Common myeloid progenitor, CD34-positive (primary cell): ENCODE data around the gene ANKDD1B. TPM values are rescaled to one million over a fixed set of nuclear protein-coding genes. Genes with fewer than 3 reads are reported as not detected.
"Not testable (repeated sequence)": the region's sequence is repeated elsewhere in the genome, so short reads cannot be mapped to it uniquely, and the experiment has no call there.

Source experiments
- CTCF ChIA-PET: fragments of 350-600 bp; sonication (Branson Sonifier 250); formaldehyde crosslinking; loops from one replicate; lab custom pipeline; 2021; ENCODE audit warnings: antibody characterized with exemption; lab: Charles Lee
- POLR2A ChIA-PET: fragments of 350-600 bp; sonication (Branson Sonifier 250); formaldehyde crosslinking; loops from one replicate; lab custom pipeline; 2021; ENCODE audit warnings: antibody characterized with exemption; lab: Charles Lee
- DNase-seq, 3 donors: peaks; one replicate each; pipeline versions ENCODE4 v3.0.0 to v3.0.0-alpha.2; 2013
- H3K27ac ChIP-seq, 2 experiments: 1 replicate in 1 of 2; 2 replicates in 1 of 2; pipeline ENCODE4 v1.7.0; 2013; ENCODE audit warnings: inconsistent platforms in 2 of 2, low read length in 2 of 2, mild to moderate bottlenecking in 2 of 2, low read depth in 1 of 2, moderate library complexity in 1 of 2; ENCODE audit not compliant: severe bottlenecking in 2 of 2, insufficient read depth in 1 of 2, poor library complexity in 1 of 2
- H3K27me3 ChIP-seq, 5 experiments: replicated peaks in 2 of 5; 1 replicate in 3 of 5; 2 replicates in 2 of 5; pipeline versions ENCODE4 v1.6.1 to v1.7.0; 2013; ENCODE audit warnings: low read length in 4 of 5, mild to moderate bottlenecking in 2 of 5, moderate library complexity in 2 of 5, inconsistent platforms in 1 of 5; ENCODE audit not compliant: insufficient read depth in 5 of 5, control insufficient read depth in 4 of 5
- H3K36me3 ChIP-seq, 4 experiments: 1 replicate in 2 of 4; 2 replicates in 2 of 4; pipeline versions ENCODE4 v1.6.1 to v1.7.0; 2013; ENCODE audit warnings: low read length in 3 of 4, control low read depth in 1 of 4, mild to moderate bottlenecking in 1 of 4; ENCODE audit not compliant: control insufficient read depth in 4 of 4, insufficient read depth in 4 of 4
- H3K4me1 ChIP-seq, 4 experiments: 1 replicate in 3 of 4; 2 replicates in 1 of 4; pipeline versions ENCODE4 v1.6.1 to v1.7.1; 2013; ENCODE audit warnings: low read length in 3 of 4, mild to moderate bottlenecking in 3 of 4, control low read depth in 1 of 4, inconsistent platforms in 1 of 4, moderate library complexity in 1 of 4; ENCODE audit not compliant: control insufficient read depth in 4 of 4, insufficient read depth in 4 of 4; ENCODE audit errors: control extremely low read depth in 1 of 4
- H3K4me3 ChIP-seq, 7 experiments: 1 replicate in 4 of 7; 2 replicates in 3 of 7; pipeline versions ENCODE4 v1.5.1 to v1.7.0; 2013; ENCODE audit warnings: mild to moderate bottlenecking in 7 of 7, low read length in 6 of 7, moderate library complexity in 6 of 7, inconsistent platforms in 2 of 7, low read depth in 2 of 7, control low read depth in 1 of 7; ENCODE audit not compliant: insufficient read depth in 4 of 7, control insufficient read depth in 1 of 7; ENCODE audit errors: extremely low read depth in 1 of 7
- H3K9me3 ChIP-seq, 5 experiments: 1 replicate in 4 of 5; 2 replicates in 1 of 5; pipeline versions ENCODE4 v1.6.1 to v1.7.1; 2013; ENCODE audit warnings: low read length in 4 of 5, mild to moderate bottlenecking in 2 of 5, inconsistent platforms in 1 of 5, low read depth in 1 of 5, moderate library complexity in 1 of 5; ENCODE audit not compliant: control insufficient read depth in 4 of 5, insufficient read depth in 2 of 5; ENCODE audit errors: control extremely low read depth in 1 of 5
- WGBS: methylation state at CpG from one replicate; pipeline ENCODE4 v1.1.5; 2013; ENCODE audit not compliant: insufficient coverage; 5-methylcytosine and 5-hydroxymethylcytosine counted together
- polyA plus RNA-seq: library from polyadenylated mRNA; unstranded; fragments of 120-200 nt; gene quantifications from one replicate; pipeline ENCODE4 v1.2.1, GENCODE V29; 2013

ANKDD1B gene
- 0.79 TPM for polyA plus RNA-seq

DNA sequence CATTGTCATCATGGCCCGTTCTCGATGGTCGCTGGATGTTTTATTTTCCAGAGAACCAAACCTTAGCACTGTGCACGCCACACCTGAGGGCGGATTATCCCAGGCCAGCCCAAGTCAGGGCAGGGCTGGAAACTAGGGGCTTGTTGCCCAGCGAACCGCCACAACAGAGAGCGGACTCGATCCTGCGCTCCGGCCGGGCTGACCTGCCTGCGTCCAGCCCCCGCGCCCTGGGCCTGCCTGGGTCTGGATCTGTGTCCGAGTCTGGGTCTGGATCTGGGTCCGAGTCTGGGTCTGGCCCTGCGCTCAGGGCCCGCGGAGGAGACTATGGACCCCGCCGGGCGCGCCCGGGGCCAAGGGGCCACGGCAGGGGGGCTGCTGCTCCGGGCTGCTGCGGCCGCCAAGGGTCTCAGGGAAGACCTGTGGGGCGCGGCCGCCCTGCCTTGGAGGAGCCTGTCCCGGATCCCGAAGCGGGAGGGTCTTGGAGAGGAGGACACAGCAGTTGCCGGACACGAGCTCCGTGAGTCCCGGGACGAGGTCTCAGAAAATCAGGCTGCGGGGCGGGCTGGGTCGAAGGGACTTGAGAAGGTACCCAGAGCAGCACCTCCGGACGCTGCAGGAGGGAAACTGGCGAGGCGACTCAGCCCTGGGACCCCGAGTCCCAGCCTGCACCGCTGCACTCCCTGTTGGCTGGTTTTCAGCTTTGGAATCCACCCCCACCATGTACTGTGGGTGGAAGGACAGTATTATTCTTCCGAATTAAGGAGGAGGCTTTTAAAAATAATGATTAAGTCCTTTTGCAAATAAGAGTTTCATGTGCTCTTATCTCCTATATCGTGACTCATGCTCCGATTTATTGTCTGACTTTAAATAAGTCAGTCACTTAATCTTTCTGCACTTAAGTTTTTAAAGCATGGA, at the start of gene ANKDD1B:
Gene ANKDD1B, plus strand, starts transcription at position 143 of the 915 bp plus-strand sequence. Its CDS starts 182 bp downstream, at position 325.
- under 1% methylated on average over 44 of the region's 52 CpGs for WGBS
- CTCF ChIA-PET = no interaction called here

GRCh38 chr5:75565991-75566709, 45.1 kb upstream of the ANKDD1B start:
- 96% methylated on average over 15 of the region's 15 CpGs for WGBS
- POLR2A ChIA-PET, H3K9me3 ChIP-seq, DNase-seq, H3K27me3 ChIP-seq, H3K4me3 ChIP-seq: not testable (repeated sequence)
- Histone ChIP-seq H3K36me3 (peaks cover 0 to 12% (median 4%) of the 10 kb centered on the region in 4 experiments), H3K4me1 (peaks cover 11 to 31% (median 20%) of the 10 kb centered on the region in 4 experiments), H3K27ac (peak overlapping the region in 1 of 2 experiments; percentile 82)
- CTCF ChIA-PET = interaction anchor here (1.3 to 2.5 kb wide), 2 partner anchors 9 to 115 kb away, joined by 4 to 7 read pairs; no protein-coding TSS in a partner anchor

More for the DNA sequence above, at the start of gene ANKDD1B:
- peaks cover 3 to 14% (median 10%) of the 10 kb centered on the region in 4 experiments for H3K4me1 ChIP-seq
- no peaks in the 10 kb centered on the region for H3K36me3 ChIP-seq
- peak within 1 kb of the TSS in 6 of 7 experiments; percentile 46 to 76 (median 65) for H3K4me3 ChIP-seq
- H3K27me3 ChIP-seq = peaks cover 0 to 26% (median 13%) of the 10 kb centered on the region in 5 experiments
- peak in 2 of 3 donors; percentile 29 to 58 for DNase-seq
- POLR2A ChIA-PET = interaction anchor here (0.6 kb wide), 1 partner anchor 74 kb away, joined by 3 read pairs; no protein-coding TSS in a partner anchor
- H3K9me3 ChIP-seq = no peaks in the 10 kb centered on the region
- H3K27ac ChIP-seq = no peak within 1 kb of the TSS

DNA sequence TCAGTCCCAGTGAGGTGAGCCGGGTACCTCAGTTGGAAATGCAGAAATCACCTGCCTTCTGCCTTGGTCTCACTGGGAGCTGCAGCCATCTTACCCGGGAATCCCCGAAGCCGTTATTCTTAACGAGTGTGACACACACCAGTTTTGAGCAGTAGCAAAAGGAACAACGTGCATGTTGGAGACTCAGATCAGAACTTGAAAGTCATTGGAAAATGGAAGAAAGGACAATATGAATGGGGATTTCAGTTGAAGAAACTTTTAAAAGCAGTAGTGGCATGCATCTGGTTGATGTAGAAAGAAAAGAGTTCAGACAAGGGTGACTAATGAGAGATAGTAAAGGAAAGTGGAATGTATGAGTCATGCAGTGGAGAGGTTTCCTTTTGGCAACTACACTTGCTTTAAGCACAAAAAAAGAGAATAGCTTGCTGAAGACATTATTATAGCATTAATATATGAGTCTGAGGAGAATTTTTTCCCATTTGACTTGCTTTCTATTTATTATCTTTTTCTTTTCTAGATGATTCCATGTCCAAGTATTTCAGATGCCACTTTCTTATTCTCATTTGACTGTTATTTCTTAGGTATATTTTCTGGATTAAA, 44.4 kb upstream of the ANKDD1B start:
- Histone ChIP-seq H3K27ac (peak overlapping the region in 1 of 2 experiments; percentile 82), H3K4me1 (peaks cover 11 to 37% (median 25%) of the 10 kb centered on the region in 4 experiments), H3K4me3 (peak overlapping the region in 2 of 7 experiments; percentile 46 to 55), H3K27me3 (no peaks in the 10 kb centered on the region), H3K9me3 (peaks cover 0 to 7% (median 2%) of the 10 kb centered on the region in 5 experiments), H3K36me3 (peaks cover 0 to 15% (median 4%) of the 10 kb centered on the region in 4 experiments)
- WGBS = 85% methylated on average over 6 of the region's 6 CpGs
- DNase-seq = peak; percentile 83 to 96 (median 94)
- ChIA-PET POLR2A (no interaction called here), CTCF (interaction anchor here (1.3 to 2.5 kb wide), 2 partner anchors 10 to 114 kb away, joined by 4 to 7 read pairs; no protein-coding TSS in a partner anchor)

DNA sequence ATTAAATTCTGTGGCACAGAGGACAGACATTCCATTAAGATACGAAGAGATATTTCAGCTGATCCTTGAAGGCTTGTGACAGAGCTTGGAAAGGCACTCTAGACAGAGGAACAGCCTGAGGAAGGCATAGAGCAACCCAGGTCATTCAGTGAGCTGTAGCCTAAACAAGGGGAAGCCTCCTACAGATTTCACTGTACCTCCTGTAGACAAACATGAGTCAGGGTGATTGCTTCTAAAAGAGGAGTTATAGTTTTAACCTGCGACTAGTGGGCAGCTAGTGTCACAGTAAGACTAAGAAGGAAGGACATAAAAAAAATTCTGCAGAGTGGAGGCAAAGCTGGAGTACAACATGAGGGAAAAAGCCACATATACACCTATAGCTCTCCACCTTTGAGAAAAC, 43.5 kb upstream of the ANKDD1B start:
- Histone ChIP-seq H3K4me3 (peak overlapping the region in 2 of 7 experiments; percentile 14 to 46), H3K27me3 (no peaks in the 10 kb centered on the region), H3K36me3 (peaks cover 0 to 15% (median 4%) of the 10 kb centered on the region in 4 experiments), H3K9me3 (peaks cover 0 to 7% (median 2%) of the 10 kb centered on the region in 5 experiments), H3K27ac (peak overlapping the region; percentile 26 to 82), H3K4me1 (peaks cover 11 to 38% (median 25%) of the 10 kb centered on the region in 4 experiments)
- CTCF ChIA-PET = interaction anchor here (0.8 to 2.5 kb wide), 3 partner anchors 17 to 113 kb away, joined by 3 to 7 read pairs (median 3); no protein-coding TSS in a partner anchor
- DNase-seq = peak in 2 of 3 donors; percentile 46 to 64
- 64% methylated on average over 2 of the region's 2 CpGs for WGBS
- POLR2A ChIA-PET = no interaction called here

DNA sequence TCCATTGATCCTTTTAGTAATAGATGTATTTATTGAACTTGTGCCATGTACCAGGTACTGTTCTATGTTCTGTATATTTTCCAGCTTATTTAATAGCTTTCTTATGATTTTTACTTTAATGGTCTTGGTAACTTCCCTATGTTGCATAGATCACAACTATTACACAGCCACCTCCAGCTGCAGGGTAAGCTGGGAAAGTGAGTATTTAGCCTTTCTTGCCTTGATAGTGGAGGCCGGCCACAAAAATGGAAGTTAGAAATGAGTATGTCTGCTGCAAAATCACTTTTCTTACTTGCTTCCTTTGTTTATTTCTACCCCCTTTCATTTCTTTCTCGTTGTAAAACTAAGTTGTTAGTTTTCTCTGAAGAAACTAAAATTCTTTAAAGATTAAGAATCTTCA, 43.1 kb upstream of the ANKDD1B start:
- ChIA-PET CTCF (interaction anchor here (0.8 to 2.5 kb wide), 3 partner anchors 16 to 113 kb away, joined by 3 to 7 read pairs (median 3); no protein-coding TSS in a partner anchor), POLR2A (no interaction called here)
- Histone ChIP-seq H3K9me3 (peaks cover 0 to 7% (median 0%) of the 10 kb centered on the region in 5 experiments), H3K27ac (peak overlapping the region in 1 of 2 experiments; percentile 82), H3K4me1 (peaks cover 11 to 38% (median 25%) of the 10 kb centered on the region in 4 experiments), H3K36me3 (peaks cover 0 to 15% (median 3%) of the 10 kb centered on the region in 4 experiments), H3K27me3 (no peaks in the 10 kb centered on the region), H3K4me3 (peak overlapping the region in 1 of 7 experiments; percentile 10)
- peak in 2 of 3 donors; percentile 33 to 42 for DNase-seq
- no CpG with 5 or more reads among the region's 2 CpGs for WGBS

DNA sequence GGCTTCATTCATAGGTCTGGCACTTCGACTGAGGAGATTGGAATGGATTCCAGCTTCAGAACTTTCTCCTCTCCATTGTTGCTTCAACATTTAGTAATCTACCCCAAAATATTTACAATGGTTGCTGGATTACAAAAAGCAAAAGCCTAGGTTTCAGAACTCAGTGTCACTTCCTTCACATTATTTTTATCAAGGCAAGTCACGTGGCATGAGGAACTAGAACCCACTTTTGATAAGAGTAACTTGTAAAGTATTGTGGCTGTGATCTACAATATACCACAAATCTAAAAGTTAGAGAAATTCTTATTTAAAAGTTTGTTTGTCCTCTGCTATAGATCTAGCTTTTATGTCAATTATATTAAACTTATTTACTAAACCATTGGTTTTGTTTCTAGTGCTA, 39.7 kb upstream of the ANKDD1B start:
- CTCF ChIA-PET = interaction anchor here (0.9 kb wide), 1 partner anchor 143 kb away, joined by 3 read pairs; no protein-coding TSS in a partner anchor
- Histone ChIP-seq H3K36me3 (peaks cover 0 to 8% (median 4%) of the 10 kb centered on the region in 4 experiments), H3K9me3 (no peaks in the 10 kb centered on the region), H3K4me1 (peaks cover 14 to 43% (median 25%) of the 10 kb centered on the region in 4 experiments), H3K27ac (peak overlapping the region in 1 of 2 experiments; percentile 71), H3K27me3 (no peaks in the 10 kb centered on the region), H3K4me3 (no peak overlapping the region)
- 100% methylated on average over 1 of the region's 2 CpGs for WGBS
- POLR2A ChIA-PET = no interaction called here
- DNase-seq = peak; percentile 29 to 67 (median 54)
